Fibroblast of skin of back (primary cell): ENCODE results near the gene EXOC4.

Source experiments
- DNase-seq: peaks from one replicate; pipeline ENCODE4 v3.0.0-alpha.2; 2013

The EXOC4 gene

GRCh38 chr7:134088199-134088598 lies 835.3 kb downstream of the EXOC4 start:
- DNase-seq = no peak

- no peak for DNase-seq
Measured at GRCh38 chr7:134089446-134089845, 836.6 kb downstream of the EXOC4 start.

GRCh38 chr7:134098072-134098471 lies 845.2 kb downstream of the EXOC4 start:
- DNase-seq = no peak

GRCh38 chr7:134101716-134102115 lies 848.8 kb downstream of the EXOC4 start:
- no peak for DNase-seq

- DNase-seq = no peak
Measured at GRCh38 chr7:134104166-134104565, 851.3 kb downstream of the EXOC4 start.

- no peak for DNase-seq
Measured at GRCh38 chr7:134105841-134106240, 853.0 kb downstream of the EXOC4 start.

GRCh38 chr7:134108802-134109201 lies 855.9 kb downstream of the EXOC4 start:
- DNase-seq = no peak

GRCh38 chr7:134113655-134114054 lies 860.8 kb downstream of the EXOC4 start:
- DNase-seq = no peak

- no peak for DNase-seq
Measured at GRCh38 chr7:134114992-134115391, 862.1 kb downstream of the EXOC4 start.
